GM12878 (cell line): Measurements from ENCODE around the gene VPS26B. TPM values are rescaled to one million over a fixed set of nuclear protein-coding genes. Genes with fewer than 3 reads are reported as not detected.

Source experiments
- ATAC-seq: fragments of 200-7000 bp; cut with Tn5 transposase; 3 replicates; pipeline ENCODE4 v1.9.1; 2020; ENCODE audit warnings: mild to moderate bottlenecking, moderate library complexity
- BruUV-seq: library from RNA; stranded (reverse); fragments of 400-500 nt; replicated peaks from 2 replicates; lab custom pipeline; 2021; lab: Mats Ljungman, UMichigan
- CTCF ChIA-PET: fragments of 300-600 bp; sonication (Branson Sonifier 250); formaldehyde crosslinking; extraction: SDS; loops from one replicate; lab custom pipeline; 2021; ENCODE audit warnings: inconsistent platforms; lab: Yijun Ruan, JAX
- POLR2A ChIA-PET: fragments of 350-600 bp; formaldehyde crosslinking; extraction: SDS; loops from one replicate; lab custom pipeline; 2021; ENCODE audit warnings: inconsistent platforms; lab: Charles Lee
- RAD21 ChIA-PET: fragments of 300-600 bp; sonication (Branson Sonifier 250); formaldehyde crosslinking; loops from one replicate; lab custom pipeline; 2023; ENCODE audit warnings: antibody characterized with exemption; ENCODE audit not compliant: unreplicated experiment; lab: Charles Lee
- SMC1A ChIA-PET: fragments of 300-600 bp; sonication (Branson Sonifier 250); formaldehyde crosslinking; loops from one replicate; lab custom pipeline; 2023; ENCODE audit not compliant: unreplicated experiment, uncharacterized antibody; lab: Charles Lee
- DNase-seq: peaks from one replicate; pipeline ENCODE4 v3.0.0-alpha.2; 2011; ENCODE audit warnings: low read depth, low spot score
- FAIRE-seq: peaks from 3 replicates; lab custom pipeline; 2011; peaks lifted over from hg19 to GRCh38; lab: Jason Lieb, UNC
- H2AFZ ChIP-seq: 2 replicates; pipeline ENCODE4 v1.6.0; 2011; ENCODE audit warnings: low read depth, low read length, control low read depth; ENCODE audit not compliant: control insufficient read depth
- H3K27ac ChIP-seq: 2 replicates; pipeline ENCODE4 v1.5.1; 2011; ENCODE audit warnings: control low read depth; ENCODE audit not compliant: control insufficient read depth, insufficient read depth
- H3K27me3 ChIP-seq, 2 experiments: replicated peaks in 1 of 2; 2 replicates each; pipeline versions ENCODE4 v1.6.0 to v1.6.1; 2011; ENCODE audit warnings: low read length in 1 of 2; ENCODE audit not compliant: control insufficient read depth in 2 of 2, insufficient read depth in 2 of 2
- H3K36me3 ChIP-seq, 2 experiments: 2 replicates each; pipeline ENCODE4 v1.5.1; 2011; ENCODE audit warnings: low read length in 1 of 2; ENCODE audit not compliant: control insufficient read depth in 2 of 2, insufficient read depth in 2 of 2
- H3K4me1 ChIP-seq: 2 replicates; pipeline ENCODE4 v1.6.1; 2011; ENCODE audit warnings: mild to moderate bottlenecking, low read length, moderate library complexity, mixed read lengths; ENCODE audit not compliant: control insufficient read depth, insufficient read depth
- H3K4me2 ChIP-seq: 2 replicates; pipeline ENCODE4 v1.6.0; 2011; ENCODE audit warnings: control low read depth; ENCODE audit not compliant: control insufficient read depth, insufficient read depth
- H3K4me3 ChIP-seq: fragments of 200-600 bp; sonication (generic); 2 replicates; pipeline ENCODE4 v1.5.1; 2016
- H3K79me2 ChIP-seq: 2 replicates; pipeline ENCODE4 v1.6.0; 2011; ENCODE audit warnings: low read length; ENCODE audit not compliant: control insufficient read depth, insufficient read depth
- H3K9ac ChIP-seq: 2 replicates; pipeline ENCODE4 v1.8.0; 2011; ENCODE audit warnings: low read length, control low read depth, mixed read lengths; ENCODE audit not compliant: control insufficient read depth, insufficient read depth
- H3K9me3 ChIP-seq: replicated peaks from 3 replicates; pipeline ENCODE4 v1.5.1; 2011; ENCODE audit warnings: mild to moderate bottlenecking, low read length; ENCODE audit not compliant: control insufficient read depth, insufficient read depth
- H4K20me1 ChIP-seq: 2 replicates; pipeline ENCODE4 v1.6.0; 2011; ENCODE audit not compliant: control insufficient read depth, insufficient read depth
- ASH2L ChIP-seq: fragments of 300-600, 200-600 bp; sonication (generic); IDR thresholded peaks from 2 replicates; pipeline ENCODE4 v1.6.1; 2017; ENCODE audit warnings: low read depth, mild to moderate bottlenecking, borderline replicate concordance
- BCLAF1 ChIP-seq: fragments of 450-650 bp; IDR thresholded peaks from 2 replicates; pipeline ENCODE4 v1.6.1; 2017; ENCODE audit warnings: antibody characterized with exemption, mild to moderate bottlenecking, moderate library complexity
- ESRRA ChIP-seq: IDR thresholded peaks from 2 replicates; pipeline ENCODE4 v1.6.1; 2012; ENCODE audit warnings: mild to moderate bottlenecking, low read length, improper control_type of control experiment
- LARP7 ChIP-seq: fragments of 450-650 bp; IDR thresholded peaks from 2 replicates; pipeline ENCODE4 v1.6.1; 2017; ENCODE audit warnings: mild to moderate bottlenecking
- MXI1 ChIP-seq: fragments of 150-350 bp; IDR thresholded peaks from 2 replicates; pipeline ENCODE4 v1.6.1; 2011; ENCODE audit warnings: low read depth, mild to moderate bottlenecking, inconsistent platforms, low read length, improper control_type of control experiment
- MYB ChIP-seq: fragments of 150-350 bp; IDR thresholded peaks from 2 replicates; pipeline ENCODE4 v1.6.1; 2014; ENCODE audit warnings: mild to moderate bottlenecking, low read depth, low read length, borderline replicate concordance
- PKNOX1 ChIP-seq: fragments of 450-650 bp; IDR thresholded peaks from 2 replicates; pipeline ENCODE4 v1.6.1; 2016; ENCODE audit warnings: mild to moderate bottlenecking
- SMAD1 ChIP-seq: fragments of 450-650 bp; IDR thresholded peaks from 2 replicates; pipeline ENCODE4 v1.6.1; 2018; ENCODE audit warnings: mild to moderate bottlenecking, low read depth; ENCODE audit not compliant: partially characterized antibody
- ZNF207 ChIP-seq: fragments of 450-650 bp; IDR thresholded peaks from 2 replicates; pipeline ENCODE4 v1.6.1; 2014; ENCODE audit warnings: antibody characterized with exemption, mild to moderate bottlenecking, borderline replicate concordance
- WGBS: methylation state at CpG from one replicate; pipeline ENCODE4 v1.1.6; 2016; ENCODE audit warnings: low lambda C conversion rate; ENCODE audit not compliant: insufficient replicate concordance, insufficient coverage; ENCODE audit errors: missing lambda C conversion rate; 5-methylcytosine and 5-hydroxymethylcytosine counted together
- in situ Hi-C: fragments of 300-500 bp; cut with MboI; formaldehyde crosslinking; loops from 9 replicates; pipeline ENCODE4 v1.14.3; 2018; ENCODE audit warnings: mixed read lengths
- intact Hi-C: fragments of 100-400 bp; cut with micrococcal nuclease; formaldehyde crosslinking; loops from one replicate; pipeline ENCODE4 v1.14.2; 2022; ENCODE audit not compliant: unreplicated experiment
- polyA plus RNA-seq, 11 experiments: library from polyadenylated mRNA; depleted of rRNA in 4 of 11; unstranded in 6 of 11; stranded (reverse) in 5 of 11; fragments of >200 nt; fragmentation: Nextera tagmentation in 4 of 11; fragmentation: Illumina TruSeq in 1 of 11; extraction: Ambion mirVana in 4 of 11; extraction: Trizol in 1 of 11; gene quantifications; 1 replicate in 1 of 11; 2 replicates in 10 of 11; pipeline versions ENCODE4 v1.2.1 to v1.2.3, GENCODE V29; 2011 to 2016; ENCODE audit warnings: inconsistent platforms in 2 of 11, missing spikeins in 2 of 11, low read depth in 1 of 11
- total RNA-seq, 4 experiments: library from RNA; depleted of rRNA in 3 of 4; stranded (reverse); fragments of >200 nt in 3 of 4; fragmentation: Illumina TruSeq in 1 of 4; extraction: Trizol in 1 of 4; gene quantifications; 2 replicates each; pipeline versions ENCODE4 v1.2.1 to v1.2.3, GENCODE V29; 2013 to 2021

The VPS26B gene
- total and polyA plus RNA-seq, 10 of the 15 experiments (the other 5 are each of a cell fraction or from before 2014, with no cell fraction given) = 1.6 to 26.9 (median 13.3) TPM

- TF ChIP-seq BCLAF1 (0 out of 2 replicates have a peak, but pooled peaks have one; percentile 13), MYB (no peak), LARP7 (peak; percentile 87), MXI1 (peak; percentile 36; the same call in 1 of the 2 replicates)
These were observed 516 bp downstream of the VPS26B start (continued) for GRCh38 chr11:134224710-134225664.

- DNase-seq = no peak
- peaks cover 22% of the 10 kb centered on the region for H3K79me2 ChIP-seq
- 83% methylated on average over 5 of the region's 5 CpGs for WGBS
- H3K36me3 ChIP-seq = no peaks in the 10 kb centered on the region
- no peaks in the 10 kb centered on the region for H3K9me3 ChIP-seq
- CTCF ChIA-PET = interaction anchor here (0.6 to 1.2 kb wide), 3 partner anchors 16 to 176 kb away, joined by 3 to 5 read pairs (median 3); no protein-coding TSS in a partner anchor
- H3K27ac ChIP-seq = no peak overlapping the region
- TF ChIP-seq SMAD1 = no peak
- TF ChIP-seq ASH2L = no peak
- no peak for TF ChIP-seq PKNOX1
- TF ChIP-seq ZNF207 = no peak
- TF ChIP-seq ESRRA = no peak
- TF ChIP-seq, all 136 proteins: peak for 0
- Histone ChIP-seq H3K9ac (no peak overlapping the region), H3K4me1 (peaks cover 34% of the 10 kb centered on the region), H3K27me3 (no peaks in the 10 kb centered on the region), H3K4me2 (no peak overlapping the region; the same call in 1 of the 2 replicates), H3K4me3 (no peak overlapping the region), H2AFZ (no peak overlapping the region), H4K20me1 (peaks cover 17% of the 10 kb centered on the region; the same call in 1 of the 2 replicates)
- no peak for FAIRE-seq
- no peak for ATAC-seq
- SMC1A ChIA-PET = no interaction called here
- intact Hi-C loops = no loop called here
- BruUV-seq = no TSS peak
- POLR2A ChIA-PET = no interaction called here
- RAD21 ChIA-PET = interaction anchor here (1.3 kb wide), 1 partner anchor 15 kb away, joined by 3 read pairs; no protein-coding TSS in a partner anchor
- in situ Hi-C loops = no loop called here
These were observed 2.4 kb downstream of the VPS26B start for GRCh38 chr11:134226806-134227325.
